VCaP (cell line): Measurements from ENCODE around the gene TCF12.

ENCODE experiments used
- H3K27ac ChIP-seq: fragments of 450-650 bp; 2 replicates; pipeline ENCODE4 v1.5.1; 2017
- TF ChIP-seq, protein P1 (sequence below): fragments of 450-650 bp; conservative IDR thresholded peaks from 2 replicates; pipeline ENCODE4 v1.5.1; 2017; ENCODE audit warnings: mild to moderate bottlenecking, moderate library complexity

TCF12 gene

DNA sequence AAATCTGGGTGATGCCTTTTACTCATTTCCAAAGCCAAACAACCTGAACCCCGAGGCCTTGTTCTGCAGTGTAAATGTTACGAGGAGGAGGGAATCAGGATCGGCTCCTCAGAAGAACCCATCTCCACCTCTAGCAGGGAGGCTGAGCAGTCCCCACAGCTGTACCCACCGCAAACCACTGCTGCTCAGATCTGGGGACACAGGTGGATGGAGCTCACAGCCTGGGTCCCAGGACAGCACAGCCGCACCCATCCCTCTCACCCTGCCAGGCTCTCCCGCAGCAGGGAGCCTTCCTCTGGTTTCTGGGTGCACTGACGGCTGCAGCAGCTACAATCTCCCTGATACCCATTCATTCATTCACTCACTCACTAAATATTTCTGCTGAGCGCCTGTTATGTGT, 413.9 kb downstream of the TCF12 start:
- H3K27ac ChIP-seq: no peak overlapping the region
- TF ChIP-seq, protein P1, sequence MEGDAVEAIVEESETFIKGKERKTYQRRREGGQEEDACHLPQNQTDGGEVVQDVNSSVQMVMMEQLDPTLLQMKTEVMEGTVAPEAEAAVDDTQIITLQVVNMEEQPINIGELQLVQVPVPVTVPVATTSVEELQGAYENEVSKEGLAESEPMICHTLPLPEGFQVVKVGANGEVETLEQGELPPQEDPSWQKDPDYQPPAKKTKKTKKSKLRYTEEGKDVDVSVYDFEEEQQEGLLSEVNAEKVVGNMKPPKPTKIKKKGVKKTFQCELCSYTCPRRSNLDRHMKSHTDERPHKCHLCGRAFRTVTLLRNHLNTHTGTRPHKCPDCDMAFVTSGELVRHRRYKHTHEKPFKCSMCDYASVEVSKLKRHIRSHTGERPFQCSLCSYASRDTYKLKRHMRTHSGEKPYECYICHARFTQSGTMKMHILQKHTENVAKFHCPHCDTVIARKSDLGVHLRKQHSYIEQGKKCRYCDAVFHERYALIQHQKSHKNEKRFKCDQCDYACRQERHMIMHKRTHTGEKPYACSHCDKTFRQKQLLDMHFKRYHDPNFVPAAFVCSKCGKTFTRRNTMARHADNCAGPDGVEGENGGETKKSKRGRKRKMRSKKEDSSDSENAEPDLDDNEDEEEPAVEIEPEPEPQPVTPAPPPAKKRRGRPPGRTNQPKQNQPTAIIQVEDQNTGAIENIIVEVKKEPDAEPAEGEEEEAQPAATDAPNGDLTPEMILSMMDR: no peak

DNA sequence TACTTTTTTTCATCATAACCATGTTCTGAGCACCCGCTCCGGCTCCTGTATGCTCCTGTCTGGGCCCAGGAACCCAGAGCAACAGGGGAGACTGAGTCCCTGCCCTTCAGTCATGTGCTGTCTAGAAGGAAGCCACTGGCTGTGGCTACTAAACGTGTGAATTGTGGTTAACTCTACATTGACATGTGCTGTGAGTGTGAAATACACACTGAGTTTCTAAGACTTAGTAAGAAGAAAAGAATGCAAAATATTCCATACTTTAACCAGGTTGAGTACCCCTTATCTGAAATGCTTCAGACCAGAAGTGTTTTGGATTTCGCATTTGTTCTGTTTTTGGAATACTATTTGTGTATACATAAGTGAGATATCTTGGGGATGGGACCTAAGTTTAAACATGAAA, 415.0 kb downstream of the TCF12 start:
- no peak overlapping the region for H3K27ac ChIP-seq
- TF ChIP-seq, protein P1: no peak

DNA sequence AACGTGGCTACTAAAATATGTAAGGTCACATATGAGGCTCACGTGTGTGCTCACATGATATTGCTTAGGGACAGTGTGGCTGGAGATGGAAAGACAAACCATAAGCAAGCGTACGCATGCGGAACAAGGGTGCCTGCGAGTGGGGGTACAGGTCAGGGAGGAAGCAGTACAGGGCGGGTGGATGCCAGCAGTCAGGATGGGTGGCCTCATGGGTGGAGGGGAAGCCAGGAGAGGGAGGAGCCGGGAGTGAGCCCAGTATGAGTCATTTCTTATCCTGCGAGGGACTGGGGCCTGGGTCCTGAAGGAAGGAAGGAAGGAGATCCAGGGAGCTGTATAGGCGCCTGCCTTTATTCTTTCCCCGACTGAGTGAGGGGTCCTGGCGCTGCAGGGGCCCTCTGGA, 415.8 kb downstream of the TCF12 start:
- H3K27ac ChIP-seq: no peak overlapping the region
- TF ChIP-seq, protein P1: no peak

DNA sequence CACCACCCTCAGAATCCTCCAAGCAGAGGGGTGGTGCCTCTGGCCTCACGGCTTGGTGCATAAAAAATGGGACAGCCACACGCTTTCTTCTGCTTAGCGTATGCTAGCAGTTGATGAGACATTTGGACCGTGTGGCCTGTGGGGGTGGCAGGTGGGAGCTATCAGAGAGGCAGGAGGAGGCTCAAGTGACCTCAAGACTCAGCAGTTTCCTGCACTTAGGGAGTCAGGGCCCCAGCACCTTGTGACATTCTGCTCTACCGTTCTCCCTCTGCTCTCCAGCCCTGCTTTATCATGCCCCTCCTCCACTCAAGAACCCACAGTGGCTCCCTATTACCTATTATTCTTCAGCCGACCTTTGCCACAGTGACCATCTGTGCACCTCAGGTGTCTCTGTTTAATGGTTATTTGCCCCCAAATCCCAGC, 416.9 kb downstream of the TCF12 start:
- no peak overlapping the region for H3K27ac ChIP-seq
- TF ChIP-seq, protein P1: no peak

DNA sequence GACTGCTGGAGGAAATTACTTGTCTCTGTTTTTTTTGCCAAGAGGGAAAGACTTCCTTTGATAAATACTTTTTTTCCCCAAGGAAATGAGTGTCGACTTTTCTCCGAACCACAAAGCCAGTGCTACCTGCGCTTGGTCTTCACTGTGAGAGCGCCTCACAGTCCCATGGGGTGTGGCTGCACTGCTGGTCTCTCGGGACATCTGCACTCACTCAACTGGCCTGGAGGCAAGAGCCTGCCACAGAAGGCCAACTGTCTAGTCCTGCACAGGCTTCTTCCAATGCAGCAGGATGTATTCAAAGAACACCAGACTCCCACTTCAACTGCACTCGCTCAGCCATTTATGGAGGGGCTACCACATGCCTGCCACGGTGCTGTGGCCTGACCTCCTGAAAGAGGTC, 417.3 kb downstream of the TCF12 start:
- no peak overlapping the region for H3K27ac ChIP-seq
- TF ChIP-seq, protein P1: no peak

DNA sequence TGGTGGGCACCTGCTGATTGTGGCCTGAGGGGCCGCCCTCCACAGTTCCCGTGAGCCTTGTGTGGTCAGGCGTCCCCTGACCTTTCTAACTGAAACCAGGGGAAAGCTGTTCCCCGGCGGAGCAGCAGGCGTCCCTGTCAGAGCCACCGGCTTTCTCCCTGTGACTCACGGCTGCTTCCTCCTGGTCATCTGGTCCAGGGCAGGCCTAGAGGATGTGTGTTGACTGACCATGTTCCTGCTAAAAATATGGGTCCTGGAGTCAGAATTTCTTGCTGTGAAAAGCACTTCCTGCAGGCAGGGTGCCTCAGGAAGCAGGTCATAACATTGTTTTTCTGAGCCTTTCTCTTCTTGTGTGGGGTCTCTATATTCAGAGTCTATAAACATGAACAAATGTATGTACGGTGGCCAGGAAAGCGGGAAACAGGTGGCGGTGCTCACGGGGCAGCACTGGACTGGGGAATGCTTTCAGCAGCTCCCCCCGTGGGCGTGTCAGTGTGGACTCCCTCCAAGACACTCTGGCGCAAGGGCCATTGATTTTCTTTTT, 419.5 kb downstream of the TCF12 start:
- no peak overlapping the region for H3K27ac ChIP-seq
- TF ChIP-seq, protein P1: no peak

DNA sequence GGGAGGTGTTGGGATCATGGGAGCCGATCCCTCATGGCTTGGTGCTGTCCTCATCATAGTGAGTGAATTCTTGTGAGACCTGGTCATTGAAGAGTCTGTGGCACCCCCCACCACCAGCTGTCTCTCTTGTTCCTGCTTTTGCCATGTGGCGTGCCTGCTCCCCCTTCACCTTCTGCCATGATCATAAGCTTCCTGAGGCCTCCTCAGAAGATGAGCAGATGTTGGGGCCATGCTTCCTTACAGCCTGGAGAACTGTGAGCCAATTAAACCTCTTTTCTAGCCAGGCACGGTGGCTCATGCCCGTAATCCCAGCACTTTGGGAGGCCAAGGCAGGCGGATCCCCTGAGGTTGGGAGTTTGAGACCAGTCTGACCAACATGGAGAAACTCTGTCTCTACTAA, 420.9 kb downstream of the TCF12 start:
- TF ChIP-seq, protein P1: no peak
- no peak overlapping the region for H3K27ac ChIP-seq
